Breast epithelium (tissue), 3 donors: ENCODE measurements around the gene LRRC1.

Experiments used
- CTCF ChIP-seq, 3 donors: fragments of 450-650 bp; IDR thresholded peaks; one replicate each; pipeline ENCODE4 v1.5.1; 2016 to 2017; ENCODE audit warnings: antibody characterized with exemption in 3 of 3, mild to moderate bottlenecking in 3 of 3, moderate library complexity in 3 of 3
- POLR2AphosphoS5 ChIP-seq, 3 donors: sonication (generic); formaldehyde crosslinking; IDR thresholded peaks; one replicate each; pipeline ENCODE4 v1.6.1; 2017; ENCODE audit warnings: antibody characterized with exemption in 3 of 3

- TF ChIP-seq CTCF (IDR thresholded peaks at IDR 0.05) = no peak
- no peak for TF ChIP-seq POLR2AphosphoS5 (IDR thresholded peaks at IDR 0.05)
These were observed 125.1 kb downstream of the LRRC1 start for GRCh38 chr6:53919881-53920360.
